PC-9 (cell line): ENCODE results near the gene GATAD1. TPM values are rescaled to one million over a fixed set of nuclear protein-coding genes. Genes with fewer than 3 reads are reported as not detected.
"Not testable (repeated sequence)": the region's sequence is repeated elsewhere in the genome, so short reads cannot be mapped to it uniquely, and the experiment has no call there.

Experiments used
- BruUV-seq: library from RNA; stranded (reverse); fragments of 400-500 nt; replicated peaks from 2 replicates; lab custom pipeline; 2021; lab: Mats Ljungman, UMichigan
- CTCF ChIA-PET: fragments of 300-600 bp; sonication (Branson Sonifier 250); formaldehyde crosslinking; loops from one replicate; lab custom pipeline; 2022; ENCODE audit warnings: antibody characterized with exemption; lab: Charles Lee
- POLR2A ChIA-PET: fragments of 300-600 bp; sonication (Branson Sonifier 250); formaldehyde crosslinking; loops from one replicate; lab custom pipeline; 2022; ENCODE audit warnings: antibody characterized with exemption; ENCODE audit not compliant: unreplicated experiment; lab: Charles Lee
- DNase-seq, 2 experiments: peaks; one replicate each; pipeline versions ENCODE4 v3.0.0 to v3.0.0-alpha.2; 2015 to 2022; ENCODE audit warnings: mixed read lengths in 1 of 2
- H2AFZ ChIP-seq: fragments of 200-600 bp; sonication (generic); 2 replicates; pipeline ENCODE4 v1.8.1; 2017; ENCODE audit warnings: antibody characterized with exemption
- H3F3A ChIP-seq: fragments of 200-600 bp; sonication (generic); 2 replicates; pipeline ENCODE4 v1.8.1; 2017; ENCODE audit warnings: antibody characterized with exemption, mild to moderate bottlenecking, low read depth; ENCODE audit not compliant: insufficient read depth
- H3K27ac ChIP-seq: fragments of 200-600 bp; sonication (generic); 2 replicates; pipeline ENCODE4 v1.6.1; 2016; ENCODE audit warnings: mixed run types
- H3K27me3 ChIP-seq: fragments of 200-600 bp; sonication (generic); 2 replicates; pipeline ENCODE4 v1.6.1; 2016; ENCODE audit warnings: low read depth, mixed run types; ENCODE audit not compliant: insufficient read depth
- H3K36me3 ChIP-seq: fragments of 200-600 bp; sonication (generic); 2 replicates; pipeline ENCODE4 v1.6.1; 2016; ENCODE audit warnings: low read depth, mixed run types
- H3K4me1 ChIP-seq: fragments of 200-600 bp; sonication (generic); replicated peaks from 2 replicates; pipeline ENCODE4 v1.6.1; 2016; ENCODE audit warnings: mixed run types; ENCODE audit not compliant: insufficient read depth
- H3K4me2 ChIP-seq: fragments of 200-600 bp; sonication (generic); 2 replicates; pipeline ENCODE4 v1.6.1; 2017; ENCODE audit warnings: mixed run types
- H3K4me3 ChIP-seq: fragments of 200-600 bp; sonication (generic); 2 replicates; pipeline ENCODE4 v1.6.1; 2016; ENCODE audit warnings: mixed run types
- H3K79me2 ChIP-seq: fragments of 200-600 bp; sonication (generic); 2 replicates; pipeline ENCODE4 v1.6.1; 2017; ENCODE audit warnings: low read depth, mixed run types
- H3K9me2 ChIP-seq: fragments of 200-600 bp; sonication (generic); 2 replicates; pipeline ENCODE4 v1.8.1; 2017; ENCODE audit warnings: mild to moderate bottlenecking; ENCODE audit not compliant: insufficient read depth
- H3K9me3 ChIP-seq: fragments of 200-600 bp; sonication (generic); 2 replicates; pipeline ENCODE4 v1.8.1; 2016; ENCODE audit warnings: low read depth; ENCODE audit not compliant: insufficient read depth
- H4K20me1 ChIP-seq: fragments of 200-600 bp; sonication (generic); 2 replicates; pipeline ENCODE4 v1.8.1; 2017; ENCODE audit not compliant: insufficient read depth
- EZH2 ChIP-seq: fragments of 200-600 bp; sonication (generic); IDR thresholded peaks from 2 replicates; pipeline ENCODE4 v1.8.0; 2017; ENCODE audit warnings: antibody characterized with exemption, low read depth
- intact Hi-C: fragments of 100-400 bp; cut with micrococcal nuclease; formaldehyde crosslinking; loops from one replicate; pipeline ENCODE4 v1.10.0; 2022; ENCODE audit not compliant: unreplicated experiment
- total RNA-seq: library from RNA; stranded (reverse); gene quantifications from 2 replicates; pipeline ENCODE4 v1.2.3, GENCODE V29; 2021
- TF ChIP-seq, protein P1 (sequence below): fragments of 200-600 bp; sonication (generic); conservative IDR thresholded peaks from 2 replicates; pipeline ENCODE4 v1.6.1; 2017; ENCODE audit warnings: mixed run types, antibody characterized with exemption, mild to moderate bottlenecking, moderate library complexity

GATAD1 gene
- total RNA-seq, 1 experiment from 2014 or later = 39.4 TPM

DNA sequence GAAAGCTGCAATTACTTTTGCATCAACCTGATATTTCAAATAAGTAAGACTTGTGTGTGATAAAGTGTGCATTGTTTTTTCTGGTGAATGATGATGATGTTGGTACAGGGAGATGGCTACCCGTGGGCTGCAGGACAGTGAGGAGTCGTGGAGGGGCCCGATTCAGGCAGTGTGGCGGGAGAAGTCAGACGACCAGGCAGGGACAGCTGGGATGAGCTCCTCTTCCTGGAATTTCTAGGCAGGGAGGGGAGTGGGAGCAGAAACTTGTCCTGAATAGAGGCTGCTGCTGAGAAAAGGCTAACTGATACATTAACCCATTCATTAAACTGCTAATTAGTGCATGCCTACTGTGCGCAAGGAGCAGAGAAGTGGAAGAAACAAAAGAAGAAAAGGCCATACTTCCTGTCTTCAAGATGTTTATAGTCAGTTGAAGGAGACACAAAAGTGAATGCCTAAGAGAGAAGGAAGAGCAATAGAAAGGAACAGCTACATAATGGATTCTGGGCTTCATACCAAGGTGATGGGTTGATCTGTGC, 9.3 kb upstream of the GATAD1 start:
- TF ChIP-seq, protein P1, sequence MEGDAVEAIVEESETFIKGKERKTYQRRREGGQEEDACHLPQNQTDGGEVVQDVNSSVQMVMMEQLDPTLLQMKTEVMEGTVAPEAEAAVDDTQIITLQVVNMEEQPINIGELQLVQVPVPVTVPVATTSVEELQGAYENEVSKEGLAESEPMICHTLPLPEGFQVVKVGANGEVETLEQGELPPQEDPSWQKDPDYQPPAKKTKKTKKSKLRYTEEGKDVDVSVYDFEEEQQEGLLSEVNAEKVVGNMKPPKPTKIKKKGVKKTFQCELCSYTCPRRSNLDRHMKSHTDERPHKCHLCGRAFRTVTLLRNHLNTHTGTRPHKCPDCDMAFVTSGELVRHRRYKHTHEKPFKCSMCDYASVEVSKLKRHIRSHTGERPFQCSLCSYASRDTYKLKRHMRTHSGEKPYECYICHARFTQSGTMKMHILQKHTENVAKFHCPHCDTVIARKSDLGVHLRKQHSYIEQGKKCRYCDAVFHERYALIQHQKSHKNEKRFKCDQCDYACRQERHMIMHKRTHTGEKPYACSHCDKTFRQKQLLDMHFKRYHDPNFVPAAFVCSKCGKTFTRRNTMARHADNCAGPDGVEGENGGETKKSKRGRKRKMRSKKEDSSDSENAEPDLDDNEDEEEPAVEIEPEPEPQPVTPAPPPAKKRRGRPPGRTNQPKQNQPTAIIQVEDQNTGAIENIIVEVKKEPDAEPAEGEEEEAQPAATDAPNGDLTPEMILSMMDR = no peak
- no peak for TF ChIP-seq EZH2
- CTCF ChIA-PET = no interaction called here
- H4K20me1 ChIP-seq = no peaks in the 10 kb centered on the region
- H3K4me2 ChIP-seq = no peak overlapping the region
- H3K27me3 ChIP-seq = peaks cover 5% of the 10 kb centered on the region; the same call in 1 of the 2 replicates
- POLR2A ChIA-PET = no interaction called here
- H3K4me3 ChIP-seq = no peak overlapping the region
- no peaks in the 10 kb centered on the region for H3K79me2 ChIP-seq
- H3K27ac ChIP-seq = no peak overlapping the region
- no peaks in the 10 kb centered on the region for H3K9me2 ChIP-seq
- H2AFZ ChIP-seq = no peak overlapping the region
- intact Hi-C loops = no loop called here
- no TSS peak for BruUV-seq
- no peaks in the 10 kb centered on the region for H3K4me1 ChIP-seq
- H3F3A ChIP-seq = no peaks in the 10 kb centered on the region
- DNase-seq = no peak
- no peaks in the 10 kb centered on the region for H3K9me3 ChIP-seq
- H3K36me3 ChIP-seq = no peaks in the 10 kb centered on the region

DNA sequence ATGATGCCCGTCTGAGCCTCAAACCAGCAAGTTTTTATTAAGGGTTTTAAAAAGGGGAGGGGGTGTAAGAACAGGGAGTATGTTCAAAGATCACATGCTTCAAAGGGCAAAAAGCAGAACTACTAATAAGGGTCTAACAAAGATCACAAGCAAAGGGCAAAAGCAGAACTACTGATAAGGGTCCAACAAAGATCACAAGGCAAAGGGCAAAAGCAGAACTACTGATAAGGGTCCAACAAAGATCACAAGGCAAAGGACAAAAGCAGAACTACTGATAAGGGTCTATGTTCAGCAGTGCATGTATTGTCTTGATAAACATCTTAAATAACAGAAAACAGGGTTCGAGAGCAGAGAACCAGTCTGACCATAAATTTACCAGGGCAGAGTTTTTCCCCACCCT, 4.6 kb upstream of the GATAD1 start:
- POLR2A ChIA-PET, H2AFZ ChIP-seq, H3K9me3 ChIP-seq, H3K27ac ChIP-seq, H3K4me2 ChIP-seq, H3K36me3 ChIP-seq, H3K4me3 ChIP-seq, DNase-seq, CTCF ChIA-PET, H3K9me2 ChIP-seq, H3K79me2 ChIP-seq, intact Hi-C loops, H3K4me1 ChIP-seq, H3F3A ChIP-seq, BruUV-seq, H3K27me3 ChIP-seq, H4K20me1 ChIP-seq: not testable (repeated sequence)

DNA sequence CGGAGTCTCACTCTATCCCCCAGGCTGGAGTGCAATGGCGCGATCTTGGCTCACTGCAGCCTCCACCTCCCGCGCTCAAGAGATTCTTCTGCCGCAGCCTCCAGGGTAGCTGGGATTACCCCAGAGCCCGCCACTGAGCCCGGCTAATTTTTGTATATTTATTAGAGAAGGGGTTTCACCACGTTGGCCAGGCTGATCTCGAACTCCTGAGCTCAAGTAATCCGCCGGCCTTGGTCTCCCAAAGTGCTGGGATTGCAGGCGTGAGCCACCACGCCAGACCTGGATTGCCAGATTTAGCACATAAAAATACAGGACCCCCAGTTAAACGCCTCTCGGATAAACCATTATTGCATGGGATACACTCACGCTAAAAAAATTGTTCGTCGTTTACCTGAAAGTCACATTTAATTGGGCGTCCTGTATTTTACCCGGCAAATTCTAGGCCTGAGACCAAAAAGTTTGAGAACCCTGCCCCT, 375 bp upstream of the GATAD1 start:
- POLR2A ChIA-PET = interaction anchor here (0.7 to 1.1 kb wide), 2 partner anchors 14 to 22 kb away, joined by 5 to 9 read pairs; no protein-coding TSS in a partner anchor
- BruUV-seq = TSS peak; percentile 55
- Histone ChIP-seq H3K9me3 (no peaks in the 10 kb centered on the region), H4K20me1 (no peaks in the 10 kb centered on the region), H3K27ac (no peak overlapping the region), H3K27me3 (no peaks in the 10 kb centered on the region), H3K36me3 (peaks cover 13% of the 10 kb centered on the region), H3K4me1 (peaks cover 9% of the 10 kb centered on the region), H3F3A (peaks cover 13% of the 10 kb centered on the region; the same call in 1 of the 2 replicates), H3K4me3 (peak overlapping the region; percentile 60; the same call in 1 of the 2 replicates), H3K4me2 (peak overlapping the region; percentile 84), H2AFZ (peak overlapping the region; percentile 74), H3K79me2 (peaks cover 9% of the 10 kb centered on the region), H3K9me2 (no peaks in the 10 kb centered on the region)
- intact Hi-C loops = loop anchor here (1.0 to 5.0 kb wide), 6 partner anchors 22 to 615 kb away; partner anchors contain the start of genes CYP51A1, MTERF1, PEX1 and RBM48
- TF ChIP-seq EZH2 = no peak
- TF ChIP-seq, protein P1 = no peak; the same call in 1 of the 2 replicates
- CTCF ChIA-PET = interaction anchor here (0.5 to 3.5 kb wide), 8 partner anchors 22 to 268 kb away, joined by 3 to 18 read pairs (median 5); partner anchors contain the start of genes LRRD1, PEX1 and RBM48
- DNase-seq = no peak
